GM12892 (cell line): ENCODE results near the gene FBXL7. TPM values are rescaled to one million over a fixed set of nuclear protein-coding genes. Genes with fewer than 3 reads are reported as not detected.

Source experiments
- DNase-seq: peaks from one replicate; pipeline ENCODE4 v3.0.0; 2011; ENCODE audit not compliant: insufficient read length
- FAIRE-seq: peaks from 2 replicates; lab custom pipeline; 2011; peaks lifted over from hg19 to GRCh38; lab: Jason Lieb, UNC
- POLR2A ChIP-seq: IDR thresholded peaks from 2 replicates; pipeline ENCODE4 v1.6.1; 2011; ENCODE audit warnings: low read depth, low read length, control low read depth
- POLR2AphosphoS5 ChIP-seq: IDR thresholded peaks from 2 replicates; pipeline ENCODE4 v1.6.1; 2011; ENCODE audit warnings: low read depth, low read length, control low read depth
- TAF1 ChIP-seq: IDR thresholded peaks from 2 replicates; pipeline ENCODE4 v1.6.1; 2011; ENCODE audit warnings: low read depth, mild to moderate bottlenecking, control low read depth, low read length, borderline replicate concordance
- polyA plus RNA-seq: library from polyadenylated mRNA; unstranded; fragments of >200 nt; gene quantifications from one replicate; pipeline ENCODE4 v1.2.1, GENCODE V29; 2012; ENCODE audit warnings: missing spikeins, inconsistent platforms; ENCODE audit not compliant: missing spikeins

The FBXL7 gene
- 0.08 TPM for polyA plus RNA-seq

DNA sequence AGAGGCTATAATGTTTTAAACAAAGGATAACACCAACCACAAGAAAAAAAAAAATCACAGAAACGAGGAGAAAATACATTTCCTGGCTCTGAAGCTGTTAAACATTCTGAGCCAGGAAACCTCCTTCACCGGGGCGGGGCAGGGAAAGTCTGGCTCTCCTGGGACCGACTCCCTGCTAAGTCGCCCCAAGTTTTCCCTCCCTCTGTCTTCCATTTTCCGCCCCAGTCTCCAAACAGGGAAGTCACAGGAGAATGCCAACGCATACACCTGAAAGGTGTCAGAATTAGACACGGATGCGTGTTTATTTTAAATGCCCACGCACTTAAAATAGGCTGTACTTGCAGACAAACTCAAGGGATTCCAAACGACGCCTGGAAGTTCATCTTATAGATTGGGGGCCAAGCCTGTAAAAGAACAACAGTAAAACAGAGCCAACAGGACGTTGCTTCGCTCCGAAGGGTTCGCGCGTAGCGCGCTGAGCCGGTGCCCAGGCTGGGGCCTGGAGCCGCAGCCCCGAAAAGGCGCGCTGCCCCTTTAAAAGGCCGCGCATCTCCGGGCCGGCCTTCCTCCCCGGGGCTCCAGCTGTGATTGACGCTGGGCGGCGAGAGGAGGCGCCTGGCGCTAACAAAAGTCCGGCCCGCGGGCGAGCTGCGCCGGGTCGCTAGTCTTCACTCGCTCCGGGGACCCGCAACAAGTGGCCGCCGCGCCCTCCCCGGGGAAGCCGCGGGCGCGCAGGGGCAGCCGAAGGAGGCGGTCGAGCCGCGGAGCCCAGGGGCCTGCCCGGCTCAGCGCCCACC lies at the start of gene FBXL7:
TSS of gene FBXL7 (plus strand) at position 653 of the 797 bp plus-strand sequence.
- TF ChIP-seq POLR2AphosphoS5: no peak
- TF ChIP-seq TAF1: no peak
- no peak for TF ChIP-seq POLR2A
- DNase-seq: no peak
- FAIRE-seq: no peak

DNA sequence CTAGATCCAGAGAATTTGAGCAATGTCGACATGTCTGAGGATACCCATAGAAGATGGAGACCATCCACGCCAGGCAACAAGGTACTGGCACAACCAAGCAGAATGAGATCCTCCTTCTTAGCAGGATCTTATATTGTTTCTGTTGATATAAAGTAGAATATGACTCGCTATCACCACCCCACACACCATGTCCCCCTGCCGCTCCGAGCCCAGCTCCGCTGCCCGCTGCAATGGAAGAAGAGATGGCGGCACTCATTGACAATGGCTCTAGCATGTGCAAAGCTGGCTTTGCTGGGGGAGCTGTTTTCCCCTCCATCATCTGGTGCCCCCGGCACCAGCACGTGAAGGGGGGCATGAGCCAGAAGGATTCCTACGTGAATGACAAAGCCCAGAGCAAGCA lies 49.5 kb upstream of the FBXL7 start:
- FAIRE-seq (no peak), DNase-seq (no peak)
- TF ChIP-seq POLR2A (no peak), POLR2AphosphoS5 (no peak), TAF1 (no peak)

DNA sequence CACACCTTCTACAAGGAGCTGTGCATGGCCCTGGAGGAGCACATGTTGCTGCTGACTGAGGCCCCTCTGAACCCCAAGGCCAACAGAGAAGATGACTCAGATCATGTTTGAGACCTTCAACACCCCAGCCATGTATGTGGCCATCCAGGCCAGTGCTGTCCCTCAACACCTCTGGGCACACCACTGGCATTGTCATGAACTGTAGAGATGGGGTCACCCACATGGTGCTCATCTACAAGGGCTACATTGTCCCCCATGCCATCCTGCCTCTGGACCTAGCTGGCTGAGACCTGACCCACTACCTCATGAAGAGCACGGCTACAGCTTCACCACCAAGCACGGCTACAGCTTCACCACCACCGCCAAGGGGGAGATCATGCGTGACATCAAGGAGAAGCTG lies 49.0 kb upstream of the FBXL7 start:
- TF ChIP-seq TAF1: no peak
- FAIRE-seq: no peak
- no peak for DNase-seq

DNA sequence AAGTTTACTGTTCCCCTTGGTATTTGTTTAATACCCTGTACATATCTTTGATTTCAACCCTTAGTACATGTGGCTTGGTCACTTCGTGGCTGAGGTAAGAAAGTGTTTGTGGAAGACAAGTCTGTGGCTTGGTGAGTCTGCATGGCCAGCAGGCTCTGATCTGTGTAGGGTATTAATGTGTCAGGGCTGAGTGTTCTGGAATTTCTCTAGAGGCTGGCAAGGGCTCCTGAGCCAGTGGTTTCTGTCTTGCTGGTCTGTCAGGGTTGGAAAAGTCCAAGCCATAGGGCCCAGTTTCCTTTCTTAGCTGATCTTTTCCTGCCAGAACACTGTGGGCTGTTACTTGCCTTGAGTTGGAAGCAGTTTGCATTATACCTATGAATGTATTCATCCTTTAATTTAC lies 48.0 kb upstream of the FBXL7 start:
- FAIRE-seq (no peak), DNase-seq (no peak)
- no peak for TF ChIP-seq POLR2A
- no peak for TF ChIP-seq POLR2AphosphoS5
- no peak for TF ChIP-seq TAF1

DNA sequence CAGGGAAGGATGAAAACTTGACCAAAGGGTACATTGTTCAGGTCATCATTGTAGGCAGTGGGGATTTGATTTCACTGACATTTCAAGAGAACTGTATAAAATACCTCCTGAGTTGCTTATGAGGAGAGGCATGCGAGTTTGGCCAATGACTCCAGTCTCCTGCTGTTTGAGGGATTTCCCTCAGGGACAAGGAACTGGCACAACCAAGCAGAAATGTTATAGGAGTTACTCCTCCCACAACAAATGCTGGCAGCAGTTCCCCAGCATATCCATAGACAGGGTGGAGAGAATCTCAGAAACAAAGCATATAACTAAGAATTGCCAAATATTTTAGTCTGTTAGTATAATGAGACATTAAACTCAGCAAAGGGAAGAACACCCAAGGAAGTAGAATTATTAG lies 47.2 kb upstream of the FBXL7 start:
- no peak for DNase-seq
- no peak for FAIRE-seq
- TF ChIP-seq TAF1 (no peak), POLR2AphosphoS5 (no peak), POLR2A (no peak)

DNA sequence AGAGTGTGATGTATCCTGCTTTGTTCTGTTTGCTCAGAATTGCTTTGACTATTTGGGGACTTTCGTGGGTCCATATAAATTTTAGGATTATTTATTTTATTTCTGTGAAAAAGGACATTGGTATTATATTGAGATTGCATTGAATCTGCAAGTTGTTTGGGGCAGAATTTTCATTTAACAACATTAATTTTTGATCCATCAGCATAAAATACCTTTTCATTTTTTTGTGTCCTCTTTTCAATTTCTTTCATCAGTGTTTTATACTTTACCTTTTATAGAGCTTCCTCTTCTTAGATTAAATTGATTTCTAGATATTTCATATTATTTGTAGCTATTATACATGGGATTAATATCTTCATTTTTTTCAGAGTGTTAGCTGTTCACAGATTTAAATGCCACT lies 40.8 kb upstream of the FBXL7 start:
- DNase-seq: no peak
- no peak for FAIRE-seq
- TF ChIP-seq TAF1 (no peak), POLR2A (no peak), POLR2AphosphoS5 (no peak)

DNA sequence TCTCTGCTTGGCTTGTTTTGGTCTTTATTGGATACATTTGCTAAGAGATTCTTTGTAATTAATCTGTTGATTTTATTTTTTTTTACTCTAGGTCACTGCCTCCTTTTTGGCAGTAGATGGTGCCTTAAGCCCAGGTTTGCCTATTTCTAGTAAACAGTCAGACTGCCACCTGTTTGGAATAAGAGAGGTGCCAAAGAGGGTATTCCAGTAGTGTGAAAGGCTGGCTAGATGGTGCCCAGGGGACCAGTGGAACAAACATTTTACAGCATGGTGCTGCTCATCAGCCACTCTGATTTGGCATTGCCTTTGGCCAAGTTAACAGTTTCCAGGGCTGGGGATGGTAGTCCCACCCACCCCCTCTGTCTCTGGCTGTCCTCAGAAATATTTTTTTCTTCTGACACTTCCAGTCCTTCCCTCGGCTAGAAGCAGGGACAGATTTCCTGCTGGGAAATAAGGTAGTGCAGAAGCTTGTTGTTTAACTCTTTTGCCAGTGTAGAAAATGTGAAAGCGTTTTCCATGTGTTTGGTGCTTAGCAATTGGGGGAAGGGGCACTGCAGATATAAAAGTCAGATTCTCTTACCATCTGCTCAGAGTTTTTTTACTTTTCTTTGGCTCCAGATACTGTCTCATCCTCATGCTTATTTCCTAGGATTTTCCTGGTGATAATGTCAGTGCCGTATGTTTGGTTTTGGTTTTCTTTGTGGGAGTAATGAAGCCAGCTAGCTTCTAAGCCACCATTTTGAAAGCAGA lies 36.6 kb upstream of the FBXL7 start:
- FAIRE-seq (no peak), DNase-seq (no peak)
- TF ChIP-seq POLR2A (no peak), POLR2AphosphoS5 (no peak), TAF1 (no peak)

DNA sequence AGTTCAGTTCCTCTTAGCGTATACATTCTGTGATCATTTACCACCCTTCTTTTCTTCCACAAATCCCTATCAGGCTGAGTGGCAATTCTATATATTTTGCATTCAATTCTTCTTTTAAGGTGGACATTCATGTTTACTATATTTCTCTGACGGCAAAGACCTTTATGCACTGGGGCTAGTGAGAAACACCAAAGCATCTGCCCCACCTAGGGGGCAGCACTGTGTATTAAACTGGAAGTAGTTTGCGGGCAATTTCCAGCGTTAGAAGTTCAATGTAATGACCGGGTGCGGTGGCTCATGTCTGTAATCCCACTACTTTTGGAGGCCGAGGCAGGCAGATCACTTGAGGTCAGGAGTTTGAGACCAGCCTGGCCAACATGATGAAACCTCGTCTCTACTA lies 27.9 kb upstream of the FBXL7 start:
- no peak for TF ChIP-seq TAF1
- TF ChIP-seq POLR2AphosphoS5: no peak
- TF ChIP-seq POLR2A: no peak
- FAIRE-seq: no peak
- DNase-seq: no peak

DNA sequence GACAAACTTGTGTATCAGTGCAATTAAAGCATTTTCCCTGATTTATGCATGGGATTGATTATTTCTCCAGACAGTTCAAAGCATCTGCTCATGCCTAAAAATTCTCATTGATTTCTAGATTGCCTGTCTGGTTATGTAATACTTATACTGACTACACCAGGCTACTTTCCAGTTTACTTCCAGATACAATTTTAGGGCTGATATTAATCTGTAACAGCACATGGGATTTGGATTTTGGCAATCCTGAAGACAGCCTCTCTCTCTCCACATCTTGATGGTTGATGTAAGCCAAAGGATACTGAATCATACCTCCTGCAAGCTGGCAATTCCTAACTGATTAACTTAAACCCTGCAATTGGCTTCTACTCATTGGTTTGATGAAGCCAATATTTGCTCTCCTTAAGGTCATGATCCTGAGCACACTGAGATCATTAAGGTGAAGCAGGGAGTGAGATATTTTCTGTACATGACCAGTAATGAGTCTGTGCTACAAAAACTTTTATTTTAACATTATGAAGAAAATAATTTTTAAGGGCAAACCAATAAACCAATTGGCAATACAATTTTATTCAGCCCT lies 25.7 kb upstream of the FBXL7 start:
- no peak for DNase-seq
- FAIRE-seq: no peak
- TF ChIP-seq TAF1: no peak

DNA sequence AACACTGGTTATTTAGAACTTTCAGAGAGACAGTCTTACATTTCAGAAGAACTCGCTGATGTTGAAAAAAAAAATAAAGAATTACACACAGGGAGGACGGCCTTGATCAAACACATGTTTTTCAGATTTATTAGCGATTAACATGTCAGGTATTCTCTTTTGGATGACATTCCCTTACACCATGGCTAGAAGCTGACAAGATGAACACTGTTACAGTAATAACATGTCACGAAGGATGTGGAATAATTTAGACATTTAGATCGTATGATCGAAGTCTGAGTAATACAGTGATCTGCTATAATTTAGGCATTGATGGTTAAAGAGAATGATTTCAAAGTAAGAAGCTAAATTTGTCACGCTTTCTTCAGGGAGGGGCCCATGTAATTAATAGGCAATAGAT lies 24.6 kb upstream of the FBXL7 start:
- DNase-seq (no peak), FAIRE-seq (no peak)
- no peak for TF ChIP-seq POLR2AphosphoS5
- TF ChIP-seq POLR2A: no peak
- no peak for TF ChIP-seq TAF1

DNA sequence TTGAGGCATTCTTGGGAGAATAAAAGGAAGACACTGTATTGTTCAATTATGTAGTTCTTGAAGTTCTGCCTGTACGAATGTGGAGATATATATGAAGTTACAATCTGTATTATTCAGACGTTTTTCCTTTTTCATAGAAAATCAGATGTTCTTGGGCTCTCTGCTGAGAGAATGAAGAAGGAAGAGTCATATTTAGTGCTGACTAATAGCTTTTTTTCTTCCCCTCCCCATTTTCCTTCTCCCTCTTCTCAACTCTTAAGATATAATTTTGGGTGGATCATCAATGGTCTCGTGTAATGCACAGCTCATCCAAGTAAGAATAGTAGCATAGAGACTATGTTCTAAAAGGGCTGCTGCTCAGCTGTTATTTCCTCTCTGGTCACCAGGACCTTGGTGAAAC lies 23.0 kb upstream of the FBXL7 start:
- no peak for TF ChIP-seq TAF1
- no peak for TF ChIP-seq POLR2A
- no peak for TF ChIP-seq POLR2AphosphoS5
- FAIRE-seq: no peak
- DNase-seq: no peak

DNA sequence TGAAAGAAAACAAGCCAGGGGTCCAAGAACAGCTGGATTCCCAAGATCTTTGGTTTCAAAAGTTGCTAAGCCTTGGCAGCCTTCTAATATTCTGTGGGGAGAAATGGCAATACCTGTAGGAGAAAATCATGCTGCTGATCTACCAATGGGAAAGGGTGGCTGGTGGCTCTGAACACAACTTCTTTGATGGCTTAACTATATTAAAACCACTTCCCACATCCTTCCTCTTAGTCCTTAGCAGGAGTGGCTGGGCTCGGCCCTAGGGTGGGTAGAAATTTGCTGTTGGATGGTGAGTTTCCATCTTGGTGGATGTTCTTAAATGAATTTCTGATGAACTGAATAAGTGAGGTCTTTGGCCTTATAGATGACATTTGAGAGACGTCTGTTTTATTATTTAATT lies 19.5 kb upstream of the FBXL7 start:
- TF ChIP-seq TAF1 (no peak), POLR2A (no peak), POLR2AphosphoS5 (no peak)
- no peak for FAIRE-seq
- DNase-seq: no peak
